HG03571 (cell line): ENCODE data around the gene IRS1.
A peak's percentile ranks its signal among the peaks of the same experiment; 100 is the strongest.

Source experiments
- ATAC-seq: cut with Tn5 transposase; IDR thresholded peaks from one replicate; pipeline ENCODE4 v1.9.1; 2021; ENCODE audit not compliant: unreplicated experiment

The IRS1 gene

GRCh38 chr2:226791487-226792081 is 8.0 kb downstream of the IRS1 start:
- ATAC-seq = peak; percentile 97

- ATAC-seq = peak; percentile 58
These were observed 8.5 kb downstream of the IRS1 start for GRCh38 chr2:226791056-226791486.

GRCh38 chr2:226790431-226790830 is 9.2 kb downstream of the IRS1 start:
- ATAC-seq = no peak

- no peak for ATAC-seq
These were observed 9.6 kb downstream of the IRS1 start for GRCh38 chr2:226790011-226790410.

GRCh38 chr2:226788881-226789490 is 10.6 kb downstream of the IRS1 start:
- no peak for ATAC-seq

- ATAC-seq = no peak
These were observed 11.6 kb downstream of the IRS1 start for GRCh38 chr2:226788064-226788463.

- ATAC-seq = no peak
These were observed 15.7 kb downstream of the IRS1 start for GRCh38 chr2:226783885-226784284.

GRCh38 chr2:226782092-226782713 is 17.4 kb downstream of the IRS1 start:
- no peak for ATAC-seq

- no peak for ATAC-seq
These were observed 19.2 kb downstream of the IRS1 start for GRCh38 chr2:226780431-226780830.

GRCh38 chr2:226777611-226778010 is 22.0 kb downstream of the IRS1 start:
- ATAC-seq = no peak

GRCh38 chr2:226776104-226776503 is 23.5 kb downstream of the IRS1 start:
- no peak for ATAC-seq

GRCh38 chr2:226775032-226775509 is 24.5 kb downstream of the IRS1 start:
- no peak for ATAC-seq

GRCh38 chr2:226773291-226773690 is 26.3 kb downstream of the IRS1 start:
- ATAC-seq = peak; percentile 21

- ATAC-seq = peak; percentile 97
These were observed 27.0 kb downstream of the IRS1 start for GRCh38 chr2:226772389-226773179.

- no peak for ATAC-seq
These were observed 28.6 kb downstream of the IRS1 start for GRCh38 chr2:226771067-226771466.

- no peak for ATAC-seq
These were observed 32.4 kb downstream of the IRS1 start for GRCh38 chr2:226767056-226767813.

- ATAC-seq = no peak
These were observed 33.1 kb downstream of the IRS1 start for GRCh38 chr2:226766352-226767055.

- ATAC-seq = no peak
These were observed 36.3 kb downstream of the IRS1 start for GRCh38 chr2:226763320-226763719.

- no peak for ATAC-seq
These were observed 38.4 kb downstream of the IRS1 start for GRCh38 chr2:226761195-226761583.
